Neural progenitor cell (in vitro differentiated cells): ENCODE results near the gene ESR2. TPM values are rescaled to one million over a fixed set of nuclear protein-coding genes. Genes with fewer than 3 reads are reported as not detected.

Experiments used
- DNase-seq: peaks from one replicate; pipeline ENCODE4 v3.0.0-alpha.2; 2016; ENCODE audit warnings: low spot score
- H2AFZ ChIP-seq: fragments of 200-600 bp; sonication (generic); replicated peaks from 2 replicates; pipeline ENCODE4 v1.6.1; 2016; ENCODE audit warnings: antibody characterized with exemption
- H3F3A ChIP-seq: fragments of 200-600 bp; sonication (generic); 2 replicates; pipeline ENCODE4 v1.6.1; 2016; ENCODE audit warnings: antibody characterized with exemption, low read depth
- H3K27ac ChIP-seq: fragments of 200-600 bp; sonication (generic); 2 replicates; pipeline ENCODE4 v1.5.1; 2016; ENCODE audit warnings: mild to moderate bottlenecking
- H3K27me3 ChIP-seq: fragments of 200-600 bp; sonication (generic); 2 replicates; pipeline ENCODE4 v1.6.1; 2016; ENCODE audit warnings: mild to moderate bottlenecking, moderate library complexity
- H3K36me3 ChIP-seq: fragments of 200-600 bp; sonication (generic); 2 replicates; pipeline ENCODE4 v1.5.1; 2016
- H3K4me1 ChIP-seq: fragments of 200-600 bp; sonication (generic); 2 replicates; pipeline ENCODE4 v1.6.1; 2016; ENCODE audit warnings: mixed run types
- H3K4me2 ChIP-seq: fragments of 200-600 bp; sonication (generic); 2 replicates; pipeline ENCODE4 v1.6.1; 2016
- H3K4me3 ChIP-seq: fragments of 200-600 bp; sonication (generic); 2 replicates; pipeline ENCODE4 v1.5.1; 2016
- H3K79me2 ChIP-seq: fragments of 200-600 bp; sonication (generic); 2 replicates; pipeline ENCODE4 v1.6.1; 2016; ENCODE audit warnings: low read depth
- H3K9ac ChIP-seq: fragments of 200-600 bp; sonication (generic); 2 replicates; pipeline ENCODE4 v1.6.1; 2016
- H3K9me3 ChIP-seq: fragments of 200-600 bp; sonication (generic); 2 replicates; pipeline ENCODE4 v1.5.1; 2016; ENCODE audit warnings: low read depth
- H4K20me1 ChIP-seq: fragments of 200-600 bp; sonication (generic); 2 replicates; pipeline ENCODE4 v1.6.1; 2016; ENCODE audit warnings: low read depth
- H3K27ac Mint-ChIP-seq: 3 replicates; pipeline ENCODE4 v1.8.0; 2021; ENCODE audit warnings: mixed read lengths
- H3K27me3 Mint-ChIP-seq: 2 replicates; pipeline ENCODE4 v1.8.0; 2022; ENCODE audit warnings: low read depth, mild to moderate bottlenecking, inconsistent platforms, moderate library complexity, mixed read lengths; ENCODE audit not compliant: insufficient read depth
- H3K36me3 Mint-ChIP-seq: 3 replicates; pipeline ENCODE4 v1.8.0; 2021; ENCODE audit warnings: mixed read lengths
- H3K4me1 Mint-ChIP-seq: 3 replicates; pipeline ENCODE4 v1.8.0; 2021; ENCODE audit warnings: mixed read lengths
- H3K4me3 Mint-ChIP-seq: 3 replicates; pipeline ENCODE4 v1.8.0; 2021; ENCODE audit warnings: mild to moderate bottlenecking, moderate library complexity, mixed read lengths
- H3K9me3 Mint-ChIP-seq: 3 replicates; pipeline ENCODE4 v1.8.0; 2020; ENCODE audit warnings: mixed read lengths
- EZH2 ChIP-seq: fragments of 200-600 bp; sonication (generic); IDR thresholded peaks from 2 replicates; pipeline ENCODE4 v1.6.1; 2017; ENCODE audit warnings: antibody characterized with exemption, mild to moderate bottlenecking, moderate library complexity
- EZH2phosphoT487 ChIP-seq: fragments of 200-600 bp; sonication (generic); IDR thresholded peaks from 2 replicates; pipeline ENCODE4 v1.6.1; 2017; ENCODE audit warnings: antibody characterized with exemption
- total RNA-seq: library from RNA; depleted of rRNA; stranded (reverse); fragments of >200 nt; gene quantifications from 2 replicates; pipeline ENCODE4 v1.2.3, GENCODE V29; 2015; ENCODE audit warnings: low replicate concordance
- TF ChIP-seq, protein P1 (sequence below): fragments of 200-600 bp; sonication (generic); IDR thresholded peaks from 2 replicates; pipeline ENCODE4 v1.5.1; 2017; ENCODE audit warnings: antibody characterized with exemption, mild to moderate bottlenecking

The ESR2 gene
- total RNA-seq, 1 donor from 2014 or later = 0.21 TPM

DNA sequence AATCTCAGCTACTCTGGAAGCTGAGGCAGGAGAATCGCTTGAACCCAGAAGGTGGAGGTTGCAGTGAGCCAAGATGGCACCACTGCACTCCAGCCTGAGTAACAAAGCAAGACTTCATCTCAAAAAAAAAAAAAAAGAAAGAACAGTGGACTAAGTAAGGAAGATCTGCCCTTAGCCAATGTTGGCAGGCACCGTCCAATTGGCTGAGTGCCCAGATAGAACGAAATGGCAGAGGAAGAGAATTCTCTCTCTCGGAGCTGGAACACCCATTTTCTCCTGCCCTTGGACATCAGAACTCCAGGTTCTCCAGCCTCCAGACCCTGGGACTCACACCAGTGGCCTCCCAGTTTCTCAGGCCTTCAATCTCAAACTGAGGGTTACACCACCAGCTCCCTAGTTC, 49.9 kb downstream of the ESR2 start:
- H3K9ac ChIP-seq = no peak overlapping the region

DNA sequence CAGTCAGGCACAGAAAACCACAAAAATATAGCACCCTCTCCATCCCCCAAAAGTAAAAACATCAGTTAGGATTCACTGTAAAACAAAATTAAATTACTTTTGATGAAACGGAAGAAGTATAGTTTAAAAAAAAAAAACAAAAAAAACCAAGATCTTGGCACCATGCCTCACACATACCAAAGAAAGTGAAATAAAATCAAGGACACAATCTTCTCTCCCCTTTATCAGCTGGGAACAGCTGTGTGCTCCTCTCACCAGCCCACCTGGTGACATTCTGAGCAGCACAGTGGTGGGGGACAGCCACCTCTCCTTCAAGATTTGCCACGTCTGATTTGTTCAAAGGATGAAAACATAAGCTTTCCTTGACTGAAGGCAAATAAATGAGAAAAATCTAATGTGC, 55.5 kb downstream of the ESR2 start:
- Histone ChIP-seq H2AFZ (no peak overlapping the region), H3K9me3 (no peaks in the 10 kb centered on the region), H3K27ac (no peak overlapping the region), H3K36me3 (no peaks in the 10 kb centered on the region), H3F3A (no peaks in the 10 kb centered on the region), H3K27me3 (no peaks in the 10 kb centered on the region), H3K4me3 (no peak overlapping the region), H3K4me2 (no peak overlapping the region), H3K9ac (no peak overlapping the region), H3K4me1 (no peaks in the 10 kb centered on the region), H4K20me1 (no peaks in the 10 kb centered on the region), H3K79me2 (no peaks in the 10 kb centered on the region)
- TF ChIP-seq EZH2phosphoT487 = no peak
- no peak for TF ChIP-seq EZH2
- TF ChIP-seq, protein P1, sequence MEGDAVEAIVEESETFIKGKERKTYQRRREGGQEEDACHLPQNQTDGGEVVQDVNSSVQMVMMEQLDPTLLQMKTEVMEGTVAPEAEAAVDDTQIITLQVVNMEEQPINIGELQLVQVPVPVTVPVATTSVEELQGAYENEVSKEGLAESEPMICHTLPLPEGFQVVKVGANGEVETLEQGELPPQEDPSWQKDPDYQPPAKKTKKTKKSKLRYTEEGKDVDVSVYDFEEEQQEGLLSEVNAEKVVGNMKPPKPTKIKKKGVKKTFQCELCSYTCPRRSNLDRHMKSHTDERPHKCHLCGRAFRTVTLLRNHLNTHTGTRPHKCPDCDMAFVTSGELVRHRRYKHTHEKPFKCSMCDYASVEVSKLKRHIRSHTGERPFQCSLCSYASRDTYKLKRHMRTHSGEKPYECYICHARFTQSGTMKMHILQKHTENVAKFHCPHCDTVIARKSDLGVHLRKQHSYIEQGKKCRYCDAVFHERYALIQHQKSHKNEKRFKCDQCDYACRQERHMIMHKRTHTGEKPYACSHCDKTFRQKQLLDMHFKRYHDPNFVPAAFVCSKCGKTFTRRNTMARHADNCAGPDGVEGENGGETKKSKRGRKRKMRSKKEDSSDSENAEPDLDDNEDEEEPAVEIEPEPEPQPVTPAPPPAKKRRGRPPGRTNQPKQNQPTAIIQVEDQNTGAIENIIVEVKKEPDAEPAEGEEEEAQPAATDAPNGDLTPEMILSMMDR = no peak
- Mint-ChIP-seq H3K4me3 (no peak overlapping the region), H3K4me1 (peaks cover 13% of the 10 kb centered on the region), H3K9me3 (peaks cover 2% of the 10 kb centered on the region), H3K27me3 (peaks cover 4% of the 10 kb centered on the region), H3K36me3 (peaks cover 3% of the 10 kb centered on the region), H3K27ac (no peak overlapping the region)
- no peak for DNase-seq

More for the DNA sequence above, 49.9 kb downstream of the ESR2 start:
- Histone ChIP-seq H3K4me1 (no peaks in the 10 kb centered on the region), H3K79me2 (no peaks in the 10 kb centered on the region), H2AFZ (no peak overlapping the region), H3F3A (no peaks in the 10 kb centered on the region), H3K4me3 (no peak overlapping the region), H4K20me1 (no peaks in the 10 kb centered on the region), H3K4me2 (no peak overlapping the region), H3K36me3 (no peaks in the 10 kb centered on the region), H3K27me3 (no peaks in the 10 kb centered on the region), H3K9me3 (no peaks in the 10 kb centered on the region), H3K27ac (no peak overlapping the region)
- H3K9me3 Mint-ChIP-seq = peaks cover 2% of the 10 kb centered on the region
- H3K27me3 Mint-ChIP-seq = peaks cover 3% of the 10 kb centered on the region
- H3K4me3 Mint-ChIP-seq = no peak overlapping the region
- no peak for DNase-seq
- H3K4me1 Mint-ChIP-seq = no peaks in the 10 kb centered on the region
- no peaks in the 10 kb centered on the region for H3K36me3 Mint-ChIP-seq
- H3K27ac Mint-ChIP-seq = no peak overlapping the region
- TF ChIP-seq EZH2phosphoT487 (no peak), EZH2 (no peak)
- TF ChIP-seq, protein P1 = no peak

DNA sequence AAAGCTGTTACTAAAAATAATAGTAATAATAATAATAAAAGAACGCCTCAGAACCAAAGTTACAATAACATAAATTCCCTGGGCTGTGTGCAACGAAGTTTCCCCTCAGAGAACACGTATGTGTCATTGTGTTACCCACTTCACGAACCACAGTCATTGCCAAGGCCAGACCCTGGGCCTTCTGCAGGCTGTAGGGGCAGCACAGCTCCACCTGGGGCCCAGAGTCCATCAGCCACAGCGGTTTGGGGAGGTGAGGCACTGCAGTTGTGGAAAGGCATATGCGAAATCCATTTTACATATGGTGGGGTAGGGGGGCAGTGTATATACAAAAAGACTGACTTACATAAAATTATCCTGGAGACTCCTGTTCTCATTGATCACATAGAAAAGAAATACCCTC, 56.1 kb downstream of the ESR2 start:
- no peaks in the 10 kb centered on the region for H3K27me3 ChIP-seq
- Mint-ChIP-seq H3K27me3 (peaks cover 3% of the 10 kb centered on the region), H3K36me3 (peaks cover 6% of the 10 kb centered on the region), H3K4me3 (no peak overlapping the region), H3K27ac (no peak overlapping the region), H3K4me1 (peaks cover 13% of the 10 kb centered on the region), H3K9me3 (peaks cover 2% of the 10 kb centered on the region)
- H3K4me2 ChIP-seq = no peak overlapping the region
- no peak overlapping the region for H2AFZ ChIP-seq
- DNase-seq = no peak
- H3K36me3 ChIP-seq = no peaks in the 10 kb centered on the region
- no peaks in the 10 kb centered on the region for H3K9me3 ChIP-seq
- H3F3A ChIP-seq = no peaks in the 10 kb centered on the region
- no peaks in the 10 kb centered on the region for H3K4me1 ChIP-seq
- no peak overlapping the region for H3K9ac ChIP-seq
- TF ChIP-seq EZH2 = no peak
- no peak for TF ChIP-seq EZH2phosphoT487
- TF ChIP-seq, protein P1 = no peak
- no peak overlapping the region for H3K27ac ChIP-seq
- no peaks in the 10 kb centered on the region for H4K20me1 ChIP-seq
- no peak overlapping the region for H3K4me3 ChIP-seq
- no peaks in the 10 kb centered on the region for H3K79me2 ChIP-seq
